ENCODE results near the gene ELL. TPM values are rescaled to one million over a fixed set of nuclear protein-coding genes. Genes with fewer than 3 reads are reported as not detected.
"Not testable (repeated sequence)": the region's sequence is repeated elsewhere in the genome, so short reads cannot be mapped to it uniquely, and the experiment has no call there.

The ELL gene
- 10 to 100 TPM; 19.5 to 20.7 TPM for total RNA-seq
- long read RNA-seq, donor 1, full-length matches to known transcripts: 4 of 12 reads
- long read RNA-seq, donor 1, partial matches to known transcripts: 5 of 12 reads
- long read RNA-seq, donor 1, other reads (novel, unspliced or antisense): 3 of 12 reads
- long read RNA-seq, donor 2, full-length matches to known transcripts: 4 of 37 reads
- long read RNA-seq, donor 2, partial matches to known transcripts: 22 of 37 reads
- long read RNA-seq, donor 2, other reads (novel, unspliced or antisense): 11 of 37 reads

DNA sequence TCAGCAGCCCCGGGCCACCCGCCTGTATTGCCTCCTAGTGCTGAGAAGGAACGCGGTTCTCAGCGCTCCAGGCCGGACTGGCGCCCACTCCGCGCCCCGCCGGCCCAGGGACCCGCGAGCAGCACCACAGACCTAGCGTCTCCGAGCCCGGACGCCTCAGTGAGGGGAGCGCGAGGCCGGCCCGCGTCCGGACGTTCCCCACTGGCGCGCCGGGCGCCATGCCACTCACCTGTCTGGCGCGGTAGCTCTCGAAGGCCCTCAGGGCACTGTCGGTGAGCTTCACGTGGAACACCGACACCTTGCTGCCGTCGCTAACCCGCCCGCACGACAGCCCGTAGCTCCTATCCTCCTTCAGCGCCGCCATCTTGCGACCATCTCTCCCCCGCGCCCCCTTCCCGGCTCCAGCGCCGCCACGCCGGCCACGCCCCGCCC lies at the start of gene ELL:
ELL (minus strand) TSS at position 379 of the 432 bp plus-strand sequence; CDS start at position 364, 15 bp downstream.
- intact Hi-C loops (cut with DNase I): no loop called here
- no peak for DNase-seq (ENCODE audit: low spot score)

DNA sequence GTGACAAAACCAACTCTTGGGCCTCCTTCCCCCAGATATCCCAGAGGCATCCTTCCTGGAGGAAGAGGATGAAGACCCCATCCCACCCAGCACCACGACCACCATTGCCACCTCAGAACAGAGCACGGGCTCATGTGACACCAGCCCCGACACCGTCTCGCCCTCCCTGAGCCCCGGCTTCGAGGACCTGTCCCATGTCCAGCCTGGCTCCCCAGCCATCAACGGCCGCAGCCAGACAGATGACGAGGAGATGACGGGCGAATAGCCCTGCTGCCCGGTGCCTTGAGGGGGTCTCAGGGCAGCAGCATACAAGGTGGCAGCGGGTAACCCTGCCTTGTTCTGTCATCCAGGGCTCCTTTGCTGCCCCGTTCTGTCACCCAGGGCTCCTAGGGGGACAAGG lies 46.5 kb upstream of the ELL start:
- DNase-seq (ENCODE audit: low spot score): no peak
- intact Hi-C loops (cut with DNase I): loop anchor here in 1 of 2 donors (10.0 kb wide), 1 partner anchor 94 kb away; no protein-coding TSS in a partner anchor

DNA sequence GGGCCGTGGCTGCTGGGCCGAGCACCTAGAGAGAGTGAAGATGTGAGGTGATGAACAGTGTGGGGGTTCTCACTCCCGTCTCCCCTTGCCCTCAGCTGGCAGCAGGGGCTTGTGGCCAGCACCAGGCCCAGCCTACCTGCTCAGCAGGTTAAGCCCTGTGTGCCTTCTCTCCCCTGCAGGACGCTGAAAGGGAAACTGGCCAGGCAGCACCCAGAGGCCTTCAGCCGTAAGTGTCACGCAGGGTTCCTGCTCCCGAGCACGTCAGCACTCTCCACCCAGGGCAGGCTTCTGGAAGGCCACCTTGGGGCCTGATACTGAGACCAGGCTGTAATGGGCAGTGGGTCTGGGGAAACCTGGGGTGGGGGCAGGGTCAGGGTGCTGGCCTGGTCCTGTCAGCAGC lies 45.1 kb upstream of the ELL start:
- no peak for DNase-seq (ENCODE audit: low spot score)
- intact Hi-C loops (cut with DNase I): loop anchor here in 1 of 2 donors (10.0 kb wide), 1 partner anchor 92 kb away; no protein-coding TSS in a partner anchor

DNA sequence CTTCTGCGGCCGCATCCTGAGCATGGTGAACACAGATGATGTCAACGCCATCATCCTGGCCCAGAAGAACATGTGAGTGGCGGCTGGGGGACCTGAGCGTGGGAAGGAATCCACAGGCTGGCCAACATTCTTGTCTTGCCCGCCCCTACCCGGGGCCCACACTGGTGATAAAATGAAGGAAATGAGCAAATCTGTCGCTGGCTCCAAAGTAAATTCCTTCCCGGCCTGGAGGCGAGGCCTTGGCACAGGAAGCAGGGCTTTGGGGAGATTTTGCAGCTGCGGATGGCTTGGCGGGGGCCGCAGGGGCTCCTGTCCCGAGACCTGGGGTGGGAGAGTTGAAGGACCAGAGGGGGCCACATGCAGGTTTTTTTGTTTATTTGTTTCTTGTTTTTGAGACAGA lies 40.2 kb upstream of the ELL start:
- intact Hi-C loops (cut with DNase I): loop anchor here (5.0 to 10.0 kb wide), 2 partner anchors 87 to 95 kb away; no protein-coding TSS in a partner anchor

DNA sequence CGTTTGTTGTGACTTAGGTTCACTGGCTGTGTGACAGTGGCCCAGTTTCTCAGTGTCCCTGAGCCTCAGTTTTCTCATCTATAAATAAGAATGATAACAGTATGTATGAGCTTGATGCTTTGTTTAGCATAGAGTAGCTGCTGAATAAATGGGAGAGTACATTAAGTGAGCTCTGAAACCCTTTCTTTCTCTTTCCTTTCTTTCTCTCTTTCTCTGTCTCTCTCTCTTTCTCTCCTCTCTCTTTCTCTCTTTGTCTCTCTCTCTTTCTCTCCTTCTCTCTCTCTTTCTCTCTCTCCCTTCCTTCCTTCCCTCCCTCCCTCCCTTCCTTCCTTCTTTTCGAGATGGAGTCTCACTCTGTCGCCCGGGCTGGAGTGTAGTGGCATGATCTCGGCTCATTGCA lies 37.8 kb upstream of the ELL start:
- intact Hi-C loops (cut with DNase I): loop anchor here (5.0 to 10.0 kb wide), 2 partner anchors 85 to 92 kb away; no protein-coding TSS in a partner anchor
- DNase-seq (ENCODE audit: low spot score): no peak

More for the DNA sequence above, 40.2 kb upstream of the ELL start:
- DNase-seq (ENCODE audit: low spot score): peak; percentile 89

DNA sequence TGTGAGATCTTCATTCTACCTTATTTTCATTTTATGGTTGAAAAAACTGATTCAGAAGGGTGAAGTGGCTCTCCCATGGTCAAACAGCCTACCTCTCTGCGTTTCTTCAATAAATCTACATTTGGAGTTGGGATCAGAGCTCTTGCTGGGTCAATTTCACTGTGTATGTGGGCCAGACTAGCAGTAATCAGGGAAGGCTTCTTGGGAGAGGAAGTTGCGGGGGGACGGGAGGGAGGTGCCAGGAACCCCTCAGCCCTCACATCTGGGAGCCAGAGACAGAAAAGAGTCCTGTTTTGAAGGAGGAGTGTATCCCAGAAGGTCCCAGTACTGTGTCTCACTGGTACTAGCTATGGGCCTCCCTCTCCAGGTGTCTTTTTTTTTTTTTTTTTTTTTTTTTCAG lies 36.7 kb upstream of the ELL start:
- intact Hi-C loops (cut with DNase I): no loop called here
- no peak for DNase-seq (ENCODE audit: low spot score)

DNA sequence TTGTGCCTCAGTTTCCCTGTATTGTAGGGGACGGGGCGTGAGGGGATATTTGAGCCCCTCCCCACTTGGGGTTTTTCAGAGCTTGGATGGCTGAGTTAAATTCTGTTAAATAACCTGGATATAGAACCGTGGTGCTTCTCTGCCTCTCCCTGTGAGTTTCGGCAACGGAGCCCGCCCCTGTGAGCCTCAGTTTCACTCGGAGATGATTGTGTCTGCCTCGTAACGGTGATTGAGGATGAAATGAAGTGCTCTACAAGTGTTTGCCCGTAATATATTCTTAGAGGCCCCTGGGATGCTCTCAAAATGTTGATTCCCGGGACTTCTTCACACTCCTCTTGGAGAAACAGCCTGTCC lies 36.3 kb upstream of the ELL start:
- no peak for DNase-seq (ENCODE audit: low spot score)
- intact Hi-C loops (cut with DNase I): no loop called here

DNA sequence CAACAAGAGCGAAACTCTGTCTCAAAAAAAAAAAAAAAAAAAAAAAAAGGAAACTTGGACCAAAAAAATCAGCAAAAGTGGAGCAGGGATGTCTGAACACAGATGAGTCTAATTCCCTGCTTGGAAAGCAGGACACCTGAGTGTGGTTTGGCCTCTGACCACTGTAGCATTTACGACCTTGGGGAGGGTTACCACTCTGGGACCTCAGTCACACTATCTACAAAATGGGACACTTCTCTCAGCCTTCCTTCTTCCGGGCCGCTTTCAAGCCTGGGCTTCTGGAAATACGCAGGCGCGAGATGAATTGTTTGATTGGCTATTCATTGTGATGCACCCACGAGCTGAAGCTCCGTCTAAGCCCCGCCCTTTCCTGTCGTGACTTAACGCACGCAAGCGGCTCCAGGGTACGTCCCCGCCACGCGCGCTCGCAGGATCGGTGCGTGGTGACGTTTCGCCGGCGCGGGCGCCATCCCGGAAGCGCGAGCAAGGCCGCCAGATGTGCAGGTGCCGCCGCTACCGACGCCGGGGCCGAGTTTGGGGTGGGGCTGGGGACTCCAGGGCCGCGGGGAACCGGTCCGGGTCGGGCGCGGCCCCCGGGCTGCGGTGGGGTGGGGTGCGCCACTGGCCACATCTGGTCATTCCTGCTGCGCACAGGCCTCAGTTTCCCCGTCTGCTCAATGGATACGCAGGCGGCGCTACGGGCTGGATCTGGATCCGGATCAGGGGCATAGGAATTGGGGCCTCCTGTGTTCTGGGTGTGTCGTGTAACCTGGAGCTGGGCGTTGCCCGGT lies 35.7 kb upstream of the ELL start, which contains the start of gene KXD1:
KXD1 (plus strand) TSS at position 460 of the 791 bp plus-strand sequence. CDS start 4,187 bp downstream, outside the sequence.
- DNase-seq (ENCODE audit: low spot score): peak; percentile 99
- intact Hi-C loops (cut with DNase I): no loop called here

DNA sequence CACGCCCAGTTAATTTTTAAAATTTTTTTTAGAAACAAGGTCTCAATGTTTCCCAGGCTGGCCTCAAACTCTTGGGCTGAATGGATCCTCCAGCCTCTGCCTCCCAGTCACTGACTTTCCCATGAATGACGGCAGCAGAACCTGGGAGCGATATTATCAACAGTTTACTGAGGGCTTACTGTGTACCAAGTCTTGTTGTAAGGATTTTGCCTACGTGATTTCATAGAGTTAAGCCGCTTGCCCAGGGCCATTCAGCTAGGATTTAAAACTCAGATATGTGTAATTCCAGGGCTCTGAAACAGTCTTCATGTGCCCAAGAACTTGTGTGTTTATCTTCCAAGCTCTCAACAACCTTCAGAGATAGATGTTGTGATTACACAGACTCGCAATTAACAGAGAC lies 29.8 kb upstream of the ELL start:
- intact Hi-C loops (cut with DNase I): no loop called here
- DNase-seq (ENCODE audit: low spot score): no peak

DNA sequence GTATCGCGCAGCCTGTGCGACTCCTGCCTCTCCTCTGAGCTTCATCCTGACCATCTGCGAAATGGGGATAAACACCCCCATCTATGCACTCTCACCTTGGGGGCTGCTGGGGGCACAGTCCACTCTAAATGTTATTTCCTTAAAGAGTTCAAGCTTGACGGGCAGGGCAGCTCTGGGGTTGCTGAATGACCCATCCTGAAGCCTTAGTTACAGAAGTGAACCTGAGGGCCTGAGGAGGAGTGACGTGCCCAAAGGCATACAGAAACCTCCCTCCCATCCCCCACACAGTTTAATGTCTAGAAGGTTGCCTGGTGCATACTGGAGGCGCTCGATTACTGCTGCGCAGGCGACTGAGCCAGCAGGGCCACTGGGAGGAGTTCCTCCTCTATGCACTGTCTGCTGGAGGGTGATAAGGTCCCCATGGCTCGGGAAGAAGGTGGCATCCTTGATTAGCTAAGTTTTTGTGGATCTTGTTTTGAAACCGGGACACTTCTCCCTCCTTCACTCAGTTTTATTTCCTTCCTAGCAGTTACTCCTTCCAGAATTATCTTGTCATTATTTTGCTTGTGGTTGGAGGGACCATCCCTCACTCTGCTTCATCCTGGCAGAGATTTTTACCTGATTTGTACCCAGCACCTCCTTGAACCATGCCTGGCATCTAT lies 22.1 kb upstream of the ELL start:
- no peak for DNase-seq (ENCODE audit: low spot score)
- intact Hi-C loops (cut with DNase I): no loop called here

DNA sequence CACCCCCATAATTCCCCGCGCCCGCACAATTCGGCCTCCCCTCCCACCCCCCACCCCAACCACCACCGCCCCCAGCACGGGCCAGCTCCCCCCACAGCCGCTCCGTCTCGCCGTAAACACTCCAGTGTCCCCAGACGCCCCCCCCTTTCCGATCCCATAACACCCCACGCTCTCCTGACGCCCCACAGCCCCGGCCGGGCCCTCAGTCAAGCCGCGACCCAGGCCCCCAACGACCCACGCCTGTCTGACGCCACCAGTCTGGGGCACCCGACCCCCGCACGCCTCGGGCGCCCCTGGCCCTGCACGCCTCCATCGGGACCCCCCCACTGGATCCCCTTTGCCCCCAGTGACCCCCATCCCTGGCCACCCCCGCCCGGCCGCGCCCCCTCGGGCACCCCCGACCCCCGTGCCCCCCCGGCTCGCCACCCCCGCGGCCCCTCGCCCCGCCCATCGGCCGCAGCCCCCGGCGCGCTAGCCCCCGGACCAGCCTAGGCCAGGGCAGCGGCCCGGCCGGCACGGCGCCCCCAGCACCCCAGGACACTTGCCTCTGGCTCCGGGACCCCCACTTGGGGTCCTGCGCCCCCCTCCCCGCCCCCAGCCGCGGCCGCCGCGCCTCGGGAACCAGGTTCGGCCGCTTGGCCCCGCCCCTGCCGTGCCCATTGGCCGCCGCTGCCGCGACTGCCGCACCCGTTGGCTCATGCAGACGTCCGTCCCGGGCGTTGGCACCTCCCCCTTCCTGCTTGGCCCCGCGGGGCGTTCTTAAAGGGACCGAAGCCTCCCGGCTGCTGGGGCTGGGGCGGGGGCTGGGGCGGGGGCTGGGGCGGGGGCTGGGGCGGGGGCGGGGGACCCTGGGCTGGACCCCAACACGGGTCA lies 21.3 kb upstream of the ELL start, which contains the start of gene FKBP8:
FKBP8 (minus strand) TSS at position 633 of the 873 bp plus-strand sequence. CDS start 1,603 bp downstream, outside the sequence.
- DNase-seq (ENCODE audit: low spot score): peak; percentile 98
- intact Hi-C loops (cut with DNase I): no loop called here

DNA sequence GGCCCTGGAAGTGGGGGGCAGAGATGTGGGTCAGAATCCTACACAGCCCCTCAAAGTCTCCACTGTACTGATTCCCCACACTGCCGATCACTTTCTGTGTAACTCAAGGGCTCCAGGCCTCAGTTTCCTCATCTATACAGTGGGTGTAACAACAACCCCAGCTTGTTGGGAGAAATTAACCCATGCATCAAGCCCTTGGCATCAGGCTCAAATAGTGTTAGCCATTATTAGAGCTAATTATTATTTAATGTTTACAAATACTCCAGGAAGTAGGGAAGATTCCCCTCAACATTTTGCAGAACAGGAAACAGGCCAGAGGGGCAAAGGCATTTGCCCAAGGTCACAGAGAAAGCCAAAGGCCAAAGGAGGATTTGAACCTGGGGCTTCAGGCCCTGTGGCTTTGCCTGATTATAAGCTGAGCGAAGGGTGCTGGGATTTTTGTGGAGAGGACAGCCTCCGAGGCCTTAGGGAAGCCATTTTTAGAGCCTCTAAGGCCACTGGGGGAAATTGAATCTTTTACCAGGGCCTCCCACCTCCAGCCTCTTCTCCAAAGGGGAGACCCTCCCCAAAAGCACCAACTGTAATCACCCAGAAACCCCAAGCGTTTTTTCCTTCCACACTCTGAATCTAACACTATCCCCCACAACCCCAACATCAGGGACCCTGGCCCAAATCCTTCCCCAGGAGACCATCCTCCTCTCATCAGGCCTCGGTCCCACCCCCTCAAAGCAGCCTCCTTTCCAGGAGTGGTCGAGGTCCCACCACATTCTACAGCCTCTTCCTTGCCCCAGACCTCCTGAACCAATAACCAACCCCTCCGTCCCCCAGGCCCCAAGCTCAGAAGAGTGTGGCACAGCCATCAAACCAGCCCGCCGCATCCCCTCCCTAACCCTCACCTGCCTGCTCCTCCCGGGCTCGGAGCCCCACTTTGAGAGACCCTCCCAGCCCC lies 20.4 kb upstream of the ELL start:
- intact Hi-C loops (cut with DNase I): no loop called here
- DNase-seq (ENCODE audit: low spot score): no peak

DNA sequence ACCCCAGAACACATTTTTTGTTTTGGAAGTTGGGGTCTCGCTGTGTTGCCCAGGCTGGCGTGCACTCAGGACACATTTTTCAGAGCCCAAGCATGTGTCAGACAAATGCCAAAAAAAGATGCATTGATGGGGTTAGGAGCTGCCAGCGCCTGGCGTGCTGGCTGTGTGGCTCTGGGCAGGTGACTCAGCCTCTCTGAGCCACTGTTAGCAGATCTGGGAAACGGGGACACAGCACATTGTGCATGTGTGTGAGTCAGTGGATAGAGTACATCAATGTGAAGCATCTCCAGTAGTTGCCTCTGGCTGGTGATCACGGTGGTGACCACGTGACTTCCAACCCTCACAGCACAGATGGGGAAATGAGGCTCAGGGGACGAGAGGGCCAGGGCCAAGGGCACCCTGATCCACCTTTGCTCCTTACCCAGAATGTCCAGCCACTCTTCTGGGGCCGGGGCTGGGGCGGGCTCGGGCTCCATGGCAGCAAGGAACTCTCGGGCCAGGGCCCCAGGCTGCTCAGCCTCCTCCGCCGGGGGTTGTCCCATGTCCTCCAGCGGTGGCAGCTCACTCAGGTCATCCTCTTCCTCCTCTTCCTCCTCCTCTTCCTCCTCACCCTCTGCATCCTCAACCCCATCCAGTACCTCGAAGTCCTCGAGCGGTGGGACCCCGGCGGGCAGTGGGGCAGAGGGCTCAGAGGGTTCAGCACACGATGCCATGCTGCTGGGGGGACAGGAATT lies 19.6 kb upstream of the ELL start:
- intact Hi-C loops (cut with DNase I): no loop called here
- no peak for DNase-seq (ENCODE audit: low spot score)

DNA sequence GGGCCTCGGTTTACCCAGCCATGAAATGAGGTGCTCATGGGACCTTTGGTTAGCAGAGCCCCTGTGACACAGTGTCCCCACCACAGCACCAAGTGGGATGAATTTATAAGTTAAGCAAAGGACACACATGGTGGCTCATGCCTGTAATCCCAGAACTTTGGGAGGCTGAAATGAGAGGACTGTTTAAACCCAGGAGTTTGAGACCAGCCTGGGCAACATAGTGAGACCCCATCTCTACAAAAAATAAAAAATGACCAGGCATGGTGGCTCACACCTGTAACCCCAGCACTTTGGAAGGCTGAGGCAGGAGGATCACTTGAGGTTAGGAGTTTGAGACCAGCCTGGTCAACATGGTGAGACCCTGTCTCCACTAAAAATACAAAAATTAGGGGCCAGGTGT lies 18.3 kb upstream of the ELL start:
- intact Hi-C loops (cut with DNase I); DNase-seq (ENCODE audit: low spot score): not testable (repeated sequence)

DNA sequence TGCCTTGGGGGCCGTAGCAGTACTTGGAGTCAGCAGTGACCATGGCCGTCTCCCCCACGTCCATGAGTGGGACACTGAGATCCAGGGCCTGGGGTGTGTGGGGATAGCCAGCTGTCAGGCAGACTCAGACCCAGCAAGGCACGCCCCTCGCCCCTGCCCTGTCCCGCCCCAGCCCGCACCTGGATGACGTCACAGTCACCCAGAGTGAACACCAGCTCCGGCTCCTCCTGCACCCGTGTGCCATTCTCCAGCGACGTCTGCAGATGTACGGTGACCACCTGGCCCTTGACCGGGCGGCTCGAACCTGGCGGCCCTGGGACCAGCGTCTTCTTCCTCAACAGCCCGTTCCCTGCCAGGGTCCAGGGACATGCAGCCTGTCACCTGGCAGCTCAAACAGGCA lies 17.5 kb upstream of the ELL start:
- intact Hi-C loops (cut with DNase I): no loop called here
- DNase-seq (ENCODE audit: low spot score): no peak

DNA sequence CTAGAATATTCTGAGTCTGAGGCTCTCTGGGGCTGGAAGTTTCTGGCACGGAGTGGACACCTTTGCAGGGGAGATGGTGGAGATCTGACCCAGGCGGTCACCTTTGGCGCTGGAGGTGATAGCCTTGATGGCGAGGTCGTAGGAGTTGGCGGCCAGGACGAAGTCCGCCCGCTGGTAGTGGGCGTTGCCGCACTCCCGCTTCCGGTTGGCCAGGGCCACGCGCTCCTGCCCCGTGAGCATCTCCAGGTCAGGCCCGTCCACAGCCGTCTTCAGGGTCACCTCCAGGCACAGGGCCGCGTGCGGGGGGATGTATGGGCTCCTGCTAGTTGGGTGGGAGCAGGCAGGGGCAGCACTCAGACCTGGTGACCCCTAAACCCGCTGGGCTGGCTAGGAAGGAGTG lies 16.2 kb upstream of the ELL start:
- intact Hi-C loops (cut with DNase I): no loop called here
- no peak for DNase-seq (ENCODE audit: low spot score)

DNA sequence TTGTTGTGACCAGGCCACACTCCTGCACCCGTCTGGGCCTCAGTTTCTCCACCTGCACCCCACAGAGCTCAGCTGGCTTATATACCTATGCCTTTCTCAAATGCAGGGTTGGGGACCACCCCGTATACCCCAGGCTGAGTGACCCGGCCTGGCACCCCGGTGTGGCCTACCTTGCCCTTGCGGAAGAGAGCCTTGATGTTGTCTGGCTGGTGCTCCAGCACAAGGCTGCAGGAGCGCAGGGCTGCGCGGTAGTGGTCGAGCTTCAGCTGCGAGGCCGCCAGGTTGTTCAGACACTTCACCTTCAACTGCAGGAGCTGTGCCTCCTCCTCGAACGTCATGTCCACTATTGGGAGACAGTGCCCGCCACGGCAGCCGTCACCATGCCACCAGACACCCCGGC lies 15.6 kb upstream of the ELL start:
- DNase-seq (ENCODE audit: low spot score): no peak
- intact Hi-C loops (cut with DNase I): no loop called here

Data from posterior vena cava (tissue), 2 donors.